GM10248 (cell line): Measurements from ENCODE around the gene CENPB.
A peak's percentile ranks its signal among the peaks of the same experiment; 100 is the strongest.

Experiments
- CTCF ChIA-PET: fragments of 300-600 bp; sonication (Branson Sonifier 250); formaldehyde crosslinking; extraction: SDS; loops from one replicate; lab custom pipeline; 2021; ENCODE audit warnings: antibody characterized with exemption; lab: Yijun Ruan, JAX
- POLR2A ChIA-PET: fragments of 350-650 bp; sonication (Branson Sonifier 250); formaldehyde crosslinking; extraction: SDS; loops from one replicate; lab custom pipeline; 2020; ENCODE audit warnings: antibody characterized with exemption; lab: Yijun Ruan, JAX
- DNase-seq: peaks from one replicate; pipeline ENCODE4 v3.0.0; 2012; ENCODE audit errors: extremely low spot score
- TF ChIP-seq, protein P1 (sequence below): IDR thresholded peaks from 2 replicates; pipeline ENCODE4 v1.5.1; 2012; ENCODE audit warnings: mild to moderate bottlenecking, low read depth; ENCODE audit errors: extremely low read depth, missing control alignments, control extremely low read depth

The CENPB gene

GRCh38 chr20:3821996-3822395, 35.5 kb upstream of the CENPB start:
- CTCF ChIA-PET = interaction anchor here (0.9 to 7.1 kb wide), 4 partner anchors 11 to 249 kb away, joined by 3 to 63 read pairs (median 12); partner anchors contain the start of gene CENPB
- TF ChIP-seq, protein P1, sequence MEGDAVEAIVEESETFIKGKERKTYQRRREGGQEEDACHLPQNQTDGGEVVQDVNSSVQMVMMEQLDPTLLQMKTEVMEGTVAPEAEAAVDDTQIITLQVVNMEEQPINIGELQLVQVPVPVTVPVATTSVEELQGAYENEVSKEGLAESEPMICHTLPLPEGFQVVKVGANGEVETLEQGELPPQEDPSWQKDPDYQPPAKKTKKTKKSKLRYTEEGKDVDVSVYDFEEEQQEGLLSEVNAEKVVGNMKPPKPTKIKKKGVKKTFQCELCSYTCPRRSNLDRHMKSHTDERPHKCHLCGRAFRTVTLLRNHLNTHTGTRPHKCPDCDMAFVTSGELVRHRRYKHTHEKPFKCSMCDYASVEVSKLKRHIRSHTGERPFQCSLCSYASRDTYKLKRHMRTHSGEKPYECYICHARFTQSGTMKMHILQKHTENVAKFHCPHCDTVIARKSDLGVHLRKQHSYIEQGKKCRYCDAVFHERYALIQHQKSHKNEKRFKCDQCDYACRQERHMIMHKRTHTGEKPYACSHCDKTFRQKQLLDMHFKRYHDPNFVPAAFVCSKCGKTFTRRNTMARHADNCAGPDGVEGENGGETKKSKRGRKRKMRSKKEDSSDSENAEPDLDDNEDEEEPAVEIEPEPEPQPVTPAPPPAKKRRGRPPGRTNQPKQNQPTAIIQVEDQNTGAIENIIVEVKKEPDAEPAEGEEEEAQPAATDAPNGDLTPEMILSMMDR = no peak
- no peak for DNase-seq
- POLR2A ChIA-PET = interaction anchor here (0.7 kb wide), 1 partner anchor 24 kb away, joined by 3 read pairs; no protein-coding TSS in a partner anchor

DNA sequence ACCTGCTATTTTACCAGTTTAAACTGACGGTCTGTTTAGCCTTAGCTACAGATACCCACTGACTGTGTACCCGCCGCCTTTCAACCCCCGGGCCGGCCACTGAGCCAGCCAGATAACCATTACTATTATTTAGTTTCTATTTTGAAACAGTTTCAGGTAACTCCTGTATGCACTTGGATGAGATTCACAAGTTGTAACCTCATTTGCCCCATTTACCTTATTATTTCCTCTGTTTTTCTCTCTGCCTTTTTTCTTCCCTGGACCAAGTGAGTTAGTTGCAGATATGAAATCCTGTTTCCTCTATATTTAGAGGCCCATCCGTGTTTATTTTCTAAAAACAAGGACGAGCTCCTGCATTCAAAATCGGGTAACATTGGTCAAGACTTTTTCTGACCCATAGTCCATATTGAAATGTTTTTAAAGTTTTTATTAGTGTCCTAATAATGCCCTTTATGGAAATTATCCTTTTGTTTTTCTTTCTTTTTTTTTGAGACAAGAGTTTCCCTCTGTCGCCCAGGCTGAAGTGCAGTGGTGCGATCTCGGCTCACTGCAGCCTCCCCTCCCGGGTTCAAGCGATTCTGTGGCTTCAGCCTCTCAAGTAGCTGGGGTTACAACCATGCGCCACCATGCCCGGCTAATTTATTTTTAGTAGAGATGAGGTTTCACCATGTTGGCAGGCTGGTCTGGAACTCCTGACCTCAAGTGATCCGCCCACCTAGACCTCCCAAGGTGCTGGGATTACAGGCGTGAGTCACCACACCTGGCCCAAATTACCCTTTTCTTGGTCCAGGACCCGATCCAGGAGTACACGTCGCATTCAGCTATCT, 34.6 kb upstream of the CENPB start:
- TF ChIP-seq, protein P1 = no peak
- DNase-seq = no peak
- ChIA-PET CTCF (interaction anchor here (0.7 to 7.1 kb wide), 26 partner anchors 9 to 264 kb away, joined by 3 to 63 read pairs (median 4); partner anchors contain the start of genes CDC25B and CENPB), POLR2A (interaction anchor here (0.7 to 1.0 kb wide), 3 partner anchors 24 to 1169 kb away, joined by 3 to 5 read pairs (median 3); partner anchors contain the start of gene NOP56)

DNA sequence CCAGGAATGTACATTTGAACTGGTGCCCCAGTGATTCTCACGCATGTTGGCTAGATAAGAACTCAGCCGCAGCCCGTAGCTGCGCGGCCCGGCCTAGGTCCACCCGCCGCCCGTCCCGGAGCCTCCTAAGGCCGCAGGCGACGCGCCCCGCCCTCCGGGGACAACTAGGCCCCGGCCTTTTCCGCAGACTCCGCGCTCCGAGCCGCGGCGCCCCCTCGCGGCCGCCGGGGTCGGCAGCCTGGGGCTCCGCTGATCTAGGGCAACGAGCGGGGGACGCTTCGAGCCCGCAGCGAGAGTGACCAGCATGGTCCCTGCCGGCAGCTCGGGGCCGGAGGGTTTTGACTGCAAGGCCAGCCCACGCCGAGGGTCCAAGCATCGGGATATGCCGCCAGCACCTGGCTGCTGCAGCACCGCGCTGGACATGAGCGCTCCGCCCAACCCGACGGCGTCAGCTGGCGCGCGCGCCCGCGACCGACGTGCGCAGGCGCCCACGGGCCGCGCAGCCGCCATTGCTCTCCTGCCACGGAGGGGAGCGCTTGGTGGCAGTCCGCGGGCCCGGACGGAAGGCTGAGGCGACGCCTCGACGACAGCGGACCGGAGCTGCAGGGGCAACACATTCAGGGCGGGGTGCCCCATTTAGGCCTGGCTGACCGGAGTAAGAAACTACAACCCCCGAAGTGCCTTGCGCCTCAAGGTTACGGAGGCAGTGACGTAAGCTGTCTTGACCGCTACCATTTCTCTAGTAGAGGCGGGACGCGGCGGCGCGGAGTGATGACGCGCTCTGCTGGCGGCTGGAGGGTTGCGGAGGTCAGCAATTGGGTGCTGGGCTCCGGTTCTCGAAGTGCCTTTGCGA, 33.7 kb upstream of the CENPB start, which contains the start of gene AP5S1:
AP5S1 (plus strand) TSS at position 500 of the 853 bp plus-strand sequence. CDS start 1,571 bp downstream, outside the sequence.
- TF ChIP-seq, protein P1 = peak; percentile 96
- ChIA-PET POLR2A (interaction anchor here (1.0 kb wide), 1 partner anchor 1168 kb away, joined by 3 read pairs; the partner anchor contains the start of gene NOP56), CTCF (interaction anchor here (0.7 to 7.1 kb wide), 33 partner anchors 9 to 264 kb away, joined by 3 to 63 read pairs (median 4); partner anchors contain the start of genes CDC25B and CENPB)
- peak; percentile 92 for DNase-seq

- TF ChIP-seq, protein P1 = no peak
- CTCF ChIA-PET = interaction anchor here (0.8 to 7.1 kb wide), 26 partner anchors 8 to 266 kb away, joined by 3 to 63 read pairs (median 6); partner anchors contain the start of genes CDC25B, CENPB and SPEF1
- POLR2A ChIA-PET = interaction anchor here (0.6 to 0.7 kb wide), 2 partner anchors 19 to 33 kb away, joined by 7 read pairs; partner anchors contain the start of gene CENPB
- no peak for DNase-seq
These were observed 33.0 kb upstream of the CENPB start for GRCh38 chr20:3819411-3820047.

DNA sequence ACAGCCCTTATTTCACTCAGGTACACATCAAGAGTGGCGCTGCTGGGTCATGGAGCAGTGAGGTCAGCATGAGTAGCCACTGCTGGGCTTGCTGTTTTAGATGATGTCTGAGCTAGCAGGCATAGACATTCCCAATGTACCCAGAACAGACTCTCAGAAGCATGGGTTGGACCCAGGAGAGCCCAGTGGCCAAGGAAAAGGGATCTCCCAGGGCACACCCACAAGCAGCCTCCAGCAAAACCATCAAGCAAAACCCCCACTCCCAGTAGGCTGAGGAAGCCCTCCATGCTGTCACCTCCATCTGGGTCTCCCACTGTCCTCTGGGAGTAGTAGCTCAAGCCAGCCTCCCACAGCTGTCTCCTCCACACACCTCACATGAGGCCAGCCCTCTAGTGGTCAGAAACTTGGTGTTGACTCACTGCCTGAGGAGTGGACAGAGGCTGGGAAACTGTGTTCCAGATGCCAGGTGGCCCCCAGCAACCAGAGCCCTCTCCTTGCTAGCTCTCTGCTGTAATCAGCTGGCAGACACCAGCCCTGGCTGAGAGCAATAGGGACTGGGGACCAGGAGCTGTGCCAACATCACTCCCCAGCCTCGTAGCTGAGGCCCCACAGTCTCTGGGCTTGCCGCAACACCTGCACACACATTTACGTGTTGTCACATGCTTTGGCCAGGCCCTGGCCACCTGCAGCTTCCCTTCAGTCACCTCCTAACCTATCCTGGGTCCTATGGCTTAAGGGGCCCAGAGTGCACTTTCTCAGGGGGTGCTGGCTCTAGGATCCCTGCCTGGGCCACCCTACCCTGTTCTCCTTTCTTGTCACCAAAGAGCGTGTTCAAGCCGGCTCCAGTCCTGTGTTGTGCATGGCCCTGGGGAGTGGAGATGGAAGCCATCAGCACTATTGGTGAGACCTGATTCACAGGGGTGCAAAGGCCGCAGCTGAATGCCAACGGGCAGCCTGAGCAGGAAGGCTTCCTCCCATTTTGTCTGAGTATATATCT, 31.9 kb upstream of the CENPB start:
- CTCF ChIA-PET = interaction anchor here (0.8 to 7.1 kb wide), 25 partner anchors 9 to 274 kb away, joined by 3 to 63 read pairs (median 4); partner anchors contain the start of genes CDC25B, CENPB and SPEF1

More for the DNA sequence above, 31.9 kb upstream of the CENPB start:
- POLR2A ChIA-PET = interaction anchor here (0.6 to 1.2 kb wide), 4 partner anchors 14 to 32 kb away, joined by 3 to 7 read pairs (median 6); partner anchors contain the start of gene CENPB
- DNase-seq = peak; percentile 65
- TF ChIP-seq, protein P1 = peak; percentile 64
